ENCODE measurements around the gene FAM98C.

The FAM98C gene

GRCh38 chr19:38457690-38458405 lies 55.0 kb downstream of the FAM98C start:
- TF ChIP-seq CTCF (IDR thresholded peaks at IDR 0.05), result no peak

Data from LNCAP (cell line).